Bronchial epithelial cell (primary cell): Measurements from ENCODE around the gene AQP6. TPM values are rescaled to one million over a fixed set of nuclear protein-coding genes. Genes with fewer than 3 reads are reported as not detected.

Experiments
- DNase-seq: peaks from one replicate; pipeline ENCODE4 v3.0.0-alpha.2; 2010; ENCODE audit warnings: low read depth
- FAIRE-seq: peaks from 2 replicates; lab custom pipeline; 2011; peaks lifted over from hg19 to GRCh38; lab: Jason Lieb, UNC
- H3K27me3 ChIP-seq: 2 replicates; pipeline ENCODE4 v1.5.1; 2011; ENCODE audit warnings: low read length; ENCODE audit not compliant: control insufficient read depth, insufficient read depth
- H3K36me3 ChIP-seq: 2 replicates; pipeline ENCODE4 v1.5.1; 2011; ENCODE audit warnings: low read length; ENCODE audit not compliant: control insufficient read depth, insufficient read depth
- H3K4me3 ChIP-seq: 2 replicates; pipeline ENCODE4 v1.5.1; 2011; ENCODE audit warnings: mild to moderate bottlenecking, low read depth, low read length, control low read depth
- CTCF ChIP-seq: IDR thresholded peaks from 2 replicates; pipeline ENCODE4 v1.5.1; 2011; ENCODE audit warnings: mild to moderate bottlenecking, moderate library complexity, low read length, control low read depth, inconsistent platforms; ENCODE audit not compliant: insufficient read depth, severe bottlenecking
- total RNA-seq: library from RNA; depleted of rRNA; stranded (reverse); fragments of >200 nt; gene quantifications from 2 replicates; pipeline ENCODE4 v1.2.1, GENCODE V29; 2014

The AQP6 gene
- total RNA-seq, 1 donor from 2014 or later: not detected

GRCh38 chr12:49968471-49968870, 4.3 kb upstream of the AQP6 start:
- TF ChIP-seq CTCF: no peak
- peaks cover 5% of the 10 kb centered on the region for H3K27me3 ChIP-seq
- FAIRE-seq (no peak), DNase-seq (no peak)
- no peak overlapping the region for H3K4me3 ChIP-seq
- H3K36me3 ChIP-seq: no peaks in the 10 kb centered on the region

DNA sequence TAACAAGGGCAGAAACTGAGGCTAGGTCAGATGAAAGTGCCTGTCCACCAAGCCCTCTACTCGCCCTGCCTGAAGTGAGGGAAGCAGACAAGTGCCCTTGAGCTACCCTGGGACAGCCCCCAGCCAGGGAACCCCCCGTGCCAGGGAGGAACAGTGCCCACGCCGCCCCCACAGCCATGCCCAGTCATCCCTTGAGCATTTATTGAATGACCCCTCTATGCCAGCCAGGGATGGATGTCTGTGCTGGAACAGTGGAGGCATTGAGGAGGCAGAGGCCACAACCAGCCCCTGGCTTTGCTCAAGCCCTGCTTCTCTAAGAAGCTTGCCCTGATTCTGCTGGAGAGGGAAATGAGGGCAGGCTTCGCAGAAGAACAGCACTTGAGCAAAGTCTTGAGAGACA, 3.7 kb upstream of the AQP6 start:
- FAIRE-seq (no peak), DNase-seq (no peak)
- peaks cover 2% of the 10 kb centered on the region for H3K27me3 ChIP-seq
- TF ChIP-seq CTCF: no peak
- H3K4me3 ChIP-seq: no peak overlapping the region
- H3K36me3 ChIP-seq: no peaks in the 10 kb centered on the region

DNA sequence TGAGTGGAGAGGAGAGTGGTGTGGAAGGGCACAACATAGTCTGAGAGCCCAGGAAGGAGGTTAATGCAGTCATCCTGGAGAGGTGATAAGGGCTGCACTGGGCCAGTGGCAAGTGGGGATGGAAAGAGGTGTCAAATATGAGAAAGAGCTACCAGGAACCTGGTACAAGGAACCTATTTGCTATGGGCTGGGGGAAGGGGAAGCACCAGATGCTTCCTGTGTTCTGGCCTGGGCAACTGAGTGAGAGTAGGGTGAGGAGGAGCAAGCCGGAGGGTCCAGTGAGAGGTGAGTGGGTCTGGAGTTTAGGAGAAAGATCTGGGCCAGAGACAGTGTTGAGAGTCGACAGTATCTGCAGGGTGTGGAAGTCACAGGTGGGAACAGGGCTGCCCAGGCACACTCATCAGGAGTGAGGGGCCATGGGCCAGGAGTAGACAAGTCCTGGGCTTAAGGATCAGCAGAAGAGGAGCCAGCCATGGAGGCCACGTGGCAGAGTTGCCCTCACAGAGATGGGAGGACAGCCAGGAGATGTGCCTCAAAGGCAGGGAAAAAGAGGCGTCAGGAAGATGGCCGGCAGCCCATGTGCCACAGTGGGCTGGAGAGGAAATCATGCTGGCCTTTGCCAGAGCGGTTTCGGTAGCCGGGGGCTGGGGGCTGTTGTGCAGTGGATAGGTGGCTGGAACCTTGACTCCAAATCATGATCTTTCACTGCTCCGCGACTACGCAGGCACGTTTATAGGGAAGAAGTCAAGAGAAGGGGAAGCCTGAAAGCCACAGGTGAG, 2.9 kb upstream of the AQP6 start:
- no peaks in the 10 kb centered on the region for H3K27me3 ChIP-seq
- H3K36me3 ChIP-seq: no peaks in the 10 kb centered on the region
- FAIRE-seq (peak; percentile 77), DNase-seq (no peak)
- no peak for TF ChIP-seq CTCF
- no peak overlapping the region for H3K4me3 ChIP-seq

DNA sequence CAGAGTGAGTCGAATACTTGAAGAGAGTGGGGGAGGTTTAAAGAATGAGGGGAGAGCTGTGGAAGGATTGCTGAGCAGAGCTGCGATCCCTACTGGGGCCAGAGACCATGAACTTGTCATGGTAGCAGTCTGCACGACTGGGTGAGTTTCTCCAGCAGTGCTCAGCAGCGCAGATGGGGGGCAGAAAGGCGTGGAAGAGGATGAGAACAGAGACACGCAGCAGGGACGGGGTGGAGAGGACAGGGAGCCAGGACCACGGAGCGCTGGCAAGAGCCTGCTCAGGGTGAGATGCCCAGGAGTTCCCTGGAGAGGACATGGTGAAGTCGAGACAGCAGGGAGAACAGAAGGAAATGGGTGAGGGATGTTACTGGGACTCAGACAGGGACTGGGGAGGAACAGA, 2.1 kb upstream of the AQP6 start:
- FAIRE-seq (no peak), DNase-seq (no peak)
- Histone ChIP-seq H3K36me3 (no peaks in the 10 kb centered on the region), H3K4me3 (no peak overlapping the region), H3K27me3 (no peaks in the 10 kb centered on the region)
- no peak for TF ChIP-seq CTCF

DNA sequence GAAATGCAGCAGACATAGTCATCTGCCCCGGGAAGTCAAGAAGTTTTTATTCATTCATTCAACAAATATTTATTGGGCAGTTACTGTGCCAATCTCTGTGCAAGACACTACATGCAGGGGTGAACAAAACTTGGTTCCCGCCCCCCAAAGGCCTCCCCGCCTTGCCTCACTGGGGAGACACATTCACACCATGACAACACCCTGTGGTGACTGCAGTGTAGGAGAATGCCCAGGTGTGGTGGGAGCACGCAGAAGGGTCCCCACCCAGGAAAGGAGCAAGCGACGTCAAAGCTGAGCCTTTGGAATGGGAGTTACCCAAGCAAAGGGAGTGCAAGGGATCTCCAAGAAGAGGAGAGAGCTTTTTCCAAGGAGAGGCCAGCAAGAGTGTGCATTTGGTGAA, 1.6 kb upstream of the AQP6 start:
- H3K36me3 ChIP-seq: no peaks in the 10 kb centered on the region
- H3K4me3 ChIP-seq: no peak overlapping the region
- FAIRE-seq (no peak), DNase-seq (peak; percentile 88)
- TF ChIP-seq CTCF: no peak
- no peaks in the 10 kb centered on the region for H3K27me3 ChIP-seq

DNA sequence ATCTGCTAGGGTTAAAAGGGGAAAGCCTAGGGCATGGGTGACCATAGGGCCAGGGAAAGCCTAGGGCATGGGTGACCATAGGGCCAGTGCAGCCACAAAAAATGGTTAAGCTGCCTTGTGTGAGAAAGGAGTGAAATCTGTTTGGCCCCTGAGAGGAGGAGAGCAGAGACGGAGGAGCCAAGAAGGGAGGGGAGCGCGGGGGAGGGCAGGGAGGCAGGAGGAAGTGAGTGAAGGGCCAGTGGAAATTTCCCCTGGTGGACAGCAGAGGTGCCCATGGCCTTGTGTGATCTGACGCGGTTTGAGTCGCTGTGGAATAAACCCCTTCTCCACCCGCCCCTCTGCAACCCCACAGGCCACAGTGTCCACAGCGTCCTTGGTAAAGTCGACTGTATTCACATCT, 618 bp upstream of the AQP6 start:
- no peak for FAIRE-seq
- no peak for TF ChIP-seq CTCF
- no peak for DNase-seq

More for the DNA sequence above, 618 bp upstream of the AQP6 start:
- Histone ChIP-seq H3K27me3 (no peaks in the 10 kb centered on the region), H3K4me3 (no peak overlapping the region), H3K36me3 (no peaks in the 10 kb centered on the region)
